Measurements from ENCODE around the gene GPX2. TPM values are rescaled to one million over a fixed set of nuclear protein-coding genes. Genes with fewer than 3 reads are reported as not detected.

The GPX2 gene
- total RNA-seq, 6 experiments from 2014 or later: 248 to 1,113 (median 341) TPM

GRCh38 chr14:64889352-64889751, 53.2 kb downstream of the GPX2 start:
- no peak for ATAC-seq

More at GRCh38 chr14:64889352-64889751, 53.2 kb downstream of the GPX2 start:
- H3K9me3 ChIP-seq: no peaks in the 10 kb centered on the region
- TF ChIP-seq CTCF (IDR thresholded peaks at IDR 0.05): no peak
- TF ChIP-seq POLR2A (IDR thresholded peaks at IDR 0.05): no peak
- H3K27me3 ChIP-seq: no peaks in the 10 kb centered on the region
- intact Hi-C loops (cut with DNase I): no loop called here
- no peaks in the 10 kb centered on the region for H3K36me3 ChIP-seq
- 78% methylated on average over 6 of the region's 6 CpGs for WGBS (ENCODE audit: insufficient coverage, low coverage, low lambda C conversion rate, missing lambda C conversion rate)
- no peak for DNase-seq
- H3K4me3 ChIP-seq: no peak overlapping the region
- H3K4me1 ChIP-seq: no peaks in the 10 kb centered on the region
- no peak overlapping the region for H3K27ac ChIP-seq

Small RNA genes lying within 50 kb of the gene (small RNA-seq; reads per million reads assigned to genes)
- 0 reads per million in 2 experiments for gene RPPH1-2P

Other genes with a start within 250 kb of the GPX2 start
- gene PLEKHG3, start 238.3 kb downstream of the GPX2 start, total RNA-seq: 10 to 100 TPM; 25.4 to 49.1 (median 28.0) TPM
- 1 to 10 TPM in 1 of 6 experiments, under 1 TPM in 5; 0.12 to 2.4 (median 0.72) TPM for gene SPTB, start 62.8 kb downstream of the GPX2 start, total RNA-seq
- 10 to 100 TPM; 28.2 to 55.2 (median 37.1) TPM for gene CHURC1, start 28.3 kb downstream of the GPX2 start, total RNA-seq
- 10 to 100 TPM in 2 of 6 experiments, 1 to 10 TPM in 4; 6.5 to 13.8 (median 9.0) TPM for gene RAB15, start 29.6 kb upstream of the GPX2 start, total RNA-seq
- gene FNTB, start 44.1 kb upstream of the GPX2 start, total RNA-seq: 10 to 100 TPM in 2 of 6 experiments, 1 to 10 TPM in 4; 6.1 to 19.2 (median 9.0) TPM
- gene MAX, start 159.8 kb upstream of the GPX2 start, total RNA-seq: 10 to 100 TPM; 15.7 to 38.0 (median 31.7) TPM

All from right lobe of liver (tissue), 6 donors.